ENCODE measurements around the gene MYMX. TPM values are rescaled to one million over a fixed set of nuclear protein-coding genes. Genes with fewer than 3 reads are reported as not detected.

Gene MYMX
- total RNA-seq, 1 experiment from 2014 or later = not detected

GRCh38 chr6:44243345-44243744 lies 26.6 kb downstream of the MYMX start (continued):
- TF ChIP-seq, protein P1, sequence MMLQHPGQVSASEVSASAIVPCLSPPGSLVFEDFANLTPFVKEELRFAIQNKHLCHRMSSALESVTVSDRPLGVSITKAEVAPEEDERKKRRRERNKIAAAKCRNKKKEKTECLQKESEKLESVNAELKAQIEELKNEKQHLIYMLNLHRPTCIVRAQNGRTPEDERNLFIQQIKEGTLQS (IDR thresholded peaks at IDR 0.05) = no peak
- TF ChIP-seq ELF1 (IDR thresholded peaks at IDR 0.05; ENCODE audit: borderline replicate concordance, low read depth) = no peak
- TF ChIP-seq EZH2phosphoT487 (IDR thresholded peaks at IDR 0.05; ENCODE audit: borderline replicate concordance) = no peak
- TF ChIP-seq EGR1 (IDR thresholded peaks at IDR 0.05; ENCODE audit: low read depth) = no peak
- TF ChIP-seq ZFX (IDR thresholded peaks at IDR 0.05) = no peak
- no peak for TF ChIP-seq JUND (IDR thresholded peaks at IDR 0.05)
- no peak for TF ChIP-seq EZH2 (IDR thresholded peaks at IDR 0.05)
- TF ChIP-seq, protein P2, sequence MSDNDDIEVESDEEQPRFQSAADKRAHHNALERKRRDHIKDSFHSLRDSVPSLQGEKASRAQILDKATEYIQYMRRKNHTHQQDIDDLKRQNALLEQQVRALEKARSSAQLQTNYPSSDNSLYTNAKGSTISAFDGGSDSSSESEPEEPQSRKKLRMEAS (IDR thresholded peaks at IDR 0.05) = no peak

- Histone ChIP-seq H4K20me1 (ENCODE audit: insufficient read depth) (peaks cover 31% of the 10 kb centered on the region), H3K9me3 (ENCODE audit: control insufficient read depth in 1 of 2, insufficient read depth in 1 of 2, low read depth in 1 of 2, low read length in 2 of 2) (no peaks in the 10 kb centered on the region)
Measured at GRCh38 chr6:44245391-44245911, 28.7 kb downstream of the MYMX start.

More at GRCh38 chr6:44245391-44245911, 28.7 kb downstream of the MYMX start:
- POLR2A ChIA-PET = interaction anchor here (0.8 to 4.0 kb wide), 6 partner anchors 8 to 68 kb away, joined by 4 to 74 read pairs (median 24); partner anchors contain the start of genes AARS2, SLC29A1 and SLC35B2
- no peak for TF ChIP-seq POLR2AphosphoS5 (IDR thresholded peaks at IDR 0.05; ENCODE audit: low read depth, low read length)
- TF ChIP-seq FOSL1 (IDR thresholded peaks at IDR 0.05; ENCODE audit: low read depth) = no peak
- TF ChIP-seq JUND (IDR thresholded peaks at IDR 0.05) = no peak
- no peak for TF ChIP-seq RAD21 (IDR thresholded peaks at IDR 0.05; ENCODE audit: low read depth)
- TF ChIP-seq EZH2 (IDR thresholded peaks at IDR 0.05) = no peak
- TF ChIP-seq, protein P3, sequence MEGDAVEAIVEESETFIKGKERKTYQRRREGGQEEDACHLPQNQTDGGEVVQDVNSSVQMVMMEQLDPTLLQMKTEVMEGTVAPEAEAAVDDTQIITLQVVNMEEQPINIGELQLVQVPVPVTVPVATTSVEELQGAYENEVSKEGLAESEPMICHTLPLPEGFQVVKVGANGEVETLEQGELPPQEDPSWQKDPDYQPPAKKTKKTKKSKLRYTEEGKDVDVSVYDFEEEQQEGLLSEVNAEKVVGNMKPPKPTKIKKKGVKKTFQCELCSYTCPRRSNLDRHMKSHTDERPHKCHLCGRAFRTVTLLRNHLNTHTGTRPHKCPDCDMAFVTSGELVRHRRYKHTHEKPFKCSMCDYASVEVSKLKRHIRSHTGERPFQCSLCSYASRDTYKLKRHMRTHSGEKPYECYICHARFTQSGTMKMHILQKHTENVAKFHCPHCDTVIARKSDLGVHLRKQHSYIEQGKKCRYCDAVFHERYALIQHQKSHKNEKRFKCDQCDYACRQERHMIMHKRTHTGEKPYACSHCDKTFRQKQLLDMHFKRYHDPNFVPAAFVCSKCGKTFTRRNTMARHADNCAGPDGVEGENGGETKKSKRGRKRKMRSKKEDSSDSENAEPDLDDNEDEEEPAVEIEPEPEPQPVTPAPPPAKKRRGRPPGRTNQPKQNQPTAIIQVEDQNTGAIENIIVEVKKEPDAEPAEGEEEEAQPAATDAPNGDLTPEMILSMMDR (IDR thresholded peaks at IDR 0.05 in 2 of 3, conservative IDR thresholded peaks at IDR 0.05 in 1 of 3; ENCODE audit: borderline replicate concordance in 1 of 3, insufficient read depth in 1 of 3, low read depth in 2 of 3, low read length in 2 of 3) = no peak
- no peak for TF ChIP-seq SIN3A (IDR thresholded peaks at IDR 0.05; ENCODE audit: low read depth)
- TF ChIP-seq ZFX (IDR thresholded peaks at IDR 0.05) = no peak; the same call in 1 of the 2 replicates
- TF ChIP-seq SP1 (IDR thresholded peaks at IDR 0.05; ENCODE audit: low read depth) = no peak
- TF ChIP-seq CBX3 (IDR thresholded peaks at IDR 0.05; ENCODE audit: low read depth) = no peak
- no peak for TF ChIP-seq EGR1 (IDR thresholded peaks at IDR 0.05; ENCODE audit: low read depth)
- TF ChIP-seq CEBPB (IDR thresholded peaks at IDR 0.05; ENCODE audit: low read depth) = no peak
- no peak for TF ChIP-seq ZBTB33 (IDR thresholded peaks at IDR 0.05; ENCODE audit: extremely low read depth, insufficient replicate concordance, low read length)
- TF ChIP-seq, protein P4, sequence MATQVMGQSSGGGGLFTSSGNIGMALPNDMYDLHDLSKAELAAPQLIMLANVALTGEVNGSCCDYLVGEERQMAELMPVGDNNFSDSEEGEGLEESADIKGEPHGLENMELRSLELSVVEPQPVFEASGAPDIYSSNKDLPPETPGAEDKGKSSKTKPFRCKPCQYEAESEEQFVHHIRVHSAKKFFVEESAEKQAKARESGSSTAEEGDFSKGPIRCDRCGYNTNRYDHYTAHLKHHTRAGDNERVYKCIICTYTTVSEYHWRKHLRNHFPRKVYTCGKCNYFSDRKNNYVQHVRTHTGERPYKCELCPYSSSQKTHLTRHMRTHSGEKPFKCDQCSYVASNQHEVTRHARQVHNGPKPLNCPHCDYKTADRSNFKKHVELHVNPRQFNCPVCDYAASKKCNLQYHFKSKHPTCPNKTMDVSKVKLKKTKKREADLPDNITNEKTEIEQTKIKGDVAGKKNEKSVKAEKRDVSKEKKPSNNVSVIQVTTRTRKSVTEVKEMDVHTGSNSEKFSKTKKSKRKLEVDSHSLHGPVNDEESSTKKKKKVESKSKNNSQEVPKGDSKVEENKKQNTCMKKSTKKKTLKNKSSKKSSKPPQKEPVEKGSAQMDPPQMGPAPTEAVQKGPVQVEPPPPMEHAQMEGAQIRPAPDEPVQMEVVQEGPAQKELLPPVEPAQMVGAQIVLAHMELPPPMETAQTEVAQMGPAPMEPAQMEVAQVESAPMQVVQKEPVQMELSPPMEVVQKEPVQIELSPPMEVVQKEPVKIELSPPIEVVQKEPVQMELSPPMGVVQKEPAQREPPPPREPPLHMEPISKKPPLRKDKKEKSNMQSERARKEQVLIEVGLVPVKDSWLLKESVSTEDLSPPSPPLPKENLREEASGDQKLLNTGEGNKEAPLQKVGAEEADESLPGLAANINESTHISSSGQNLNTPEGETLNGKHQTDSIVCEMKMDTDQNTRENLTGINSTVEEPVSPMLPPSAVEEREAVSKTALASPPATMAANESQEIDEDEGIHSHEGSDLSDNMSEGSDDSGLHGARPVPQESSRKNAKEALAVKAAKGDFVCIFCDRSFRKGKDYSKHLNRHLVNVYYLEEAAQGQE (IDR thresholded peaks at IDR 0.05; ENCODE audit: low read depth) = no peak
- TF ChIP-seq EZH2phosphoT487 (IDR thresholded peaks at IDR 0.05; ENCODE audit: borderline replicate concordance) = no peak
- CTCF ChIA-PET = interaction anchor here (1.0 to 4.0 kb wide), 4 partner anchors 8 to 72 kb away, joined by 3 to 16 read pairs (median 10); partner anchors contain the start of gene SLC35B2
- Histone ChIP-seq H3K36me3 (ENCODE audit: control insufficient read depth in 1 of 2, insufficient read depth in 2 of 2, low read length in 2 of 2) (peaks cover 24 to 35% of the 10 kb centered on the region in 2 experiments), H3K9me2 (ENCODE audit: insufficient read depth) (no peaks in the 10 kb centered on the region), H3K27ac (ENCODE audit: low read depth, low read length) (peak overlapping the region; percentile 82), H3K4me1 (ENCODE audit: control insufficient read depth in 1 of 2, insufficient read depth in 2 of 2, low read length in 2 of 2) (peaks cover 10 to 31% of the 10 kb centered on the region in 2 experiments), H3K9ac (ENCODE audit: low read length) (peak overlapping the region; percentile 95), H3K27me3 (ENCODE audit: insufficient read depth, low read length) (no peaks in the 10 kb centered on the region), H3K4me2 (ENCODE audit: low read length) (peak overlapping the region; percentile 83), H2AFZ (ENCODE audit: low read depth, low read length, poor library complexity, severe bottlenecking) (no peak overlapping the region), H3K79me2 (ENCODE audit: insufficient read depth, low read length) (peaks cover 36% of the 10 kb centered on the region), H3K4me3 (replicated peaks in 1 of 2; ENCODE audit: low read depth in 1 of 2, low read length in 2 of 2) (peak overlapping the region; percentile 82 to 100)
- no peak for ATAC-seq
- RAD21 ChIA-PET (ENCODE audit: low non-redundant PET in 1 of 2, low total read pairs in 2 of 2, uncharacterized antibody in 2 of 2, unreplicated experiment in 2 of 2) = interaction anchor here in 1 of 2 experiments (1.3 kb wide), 1 partner anchor 23 kb away, joined by 3 read pairs; the partner anchor contains the start of gene SLC29A1
- BruUV-seq (replicated peaks) = no TSS peak
- no peak for DNase-seq (ENCODE audit: low read depth, low spot score)
- intact Hi-C loops (cut with micrococcal nuclease) = no loop called here
